ENCODE results near the gene TMEM120B. TPM values are rescaled to one million over a fixed set of nuclear protein-coding genes. Genes with fewer than 3 reads are reported as not detected.

The TMEM120B gene
- polyA plus RNA-seq, 1 donor from 2014 or later, result 9.8 TPM

DNA sequence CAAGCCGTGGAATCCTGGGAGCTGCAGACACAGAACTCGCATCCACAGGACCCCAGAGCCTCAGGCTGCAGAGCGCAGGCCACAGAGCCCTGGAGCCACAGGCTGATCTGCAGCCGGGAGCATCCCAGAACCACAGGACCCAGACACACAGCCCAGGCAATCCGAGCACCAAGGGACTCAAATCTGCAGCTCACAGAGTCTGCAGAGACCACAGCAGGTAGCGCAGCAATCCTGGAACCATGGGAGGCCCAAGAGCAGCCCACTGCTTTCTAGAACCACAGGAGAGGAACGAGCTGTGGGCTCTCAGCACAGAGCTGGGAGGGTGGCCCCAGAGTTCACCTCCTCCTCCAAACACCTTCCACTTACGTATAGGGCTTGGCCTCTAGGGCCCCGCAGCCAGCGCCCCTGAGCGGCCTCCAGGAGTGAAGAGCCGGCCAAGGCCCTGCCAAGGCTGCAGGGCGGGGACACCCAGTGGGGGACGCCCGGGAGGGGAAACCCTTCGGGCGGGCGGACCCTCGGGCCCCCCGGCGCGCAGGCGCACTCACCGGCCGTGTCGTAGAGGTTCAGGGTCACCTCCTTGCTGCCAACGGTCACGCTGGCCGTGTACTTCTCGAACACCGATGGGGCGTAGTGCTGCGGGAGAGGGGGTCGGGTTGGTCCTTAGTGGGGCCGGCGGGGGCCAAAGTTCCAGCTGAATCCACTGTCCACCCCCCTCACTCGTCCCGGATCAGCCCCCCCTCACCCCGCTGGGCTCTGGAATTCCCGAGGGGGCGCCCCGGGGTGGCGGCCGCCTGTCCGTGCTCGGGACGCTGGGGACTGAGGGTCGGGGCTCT, 80.3 kb downstream of the TMEM120B start:
- H3K9ac ChIP-seq (ENCODE audit: low read length), result no peak overlapping the region
- peaks cover 13% of the 10 kb centered on the region for H3K79me2 ChIP-seq (replicated peaks; ENCODE audit: insufficient read depth, low read length)
- H3K27me3 ChIP-seq (ENCODE audit: insufficient read depth, low read depth, low read length), result peaks cover 11% of the 10 kb centered on the region
- no peaks in the 10 kb centered on the region for H3K36me3 ChIP-seq (ENCODE audit: insufficient read depth, low read length)
- peak overlapping the region; percentile 62 for H3K4me3 ChIP-seq (ENCODE audit: low read length)
- H3K27ac ChIP-seq (ENCODE audit: low read length), result no peak overlapping the region
- H3F3A ChIP-seq (ENCODE audit: insufficient read depth, low read length, poor library complexity, severe bottlenecking), result no peaks in the 10 kb centered on the region
- peaks cover 23% of the 10 kb centered on the region for H4K20me1 ChIP-seq (ENCODE audit: insufficient read depth)
- no peak overlapping the region for H3K4me2 ChIP-seq (ENCODE audit: low read length)
- no peaks in the 10 kb centered on the region for H3K9me2 ChIP-seq (ENCODE audit: insufficient read depth, low read length)
- TF ChIP-seq, protein P1, sequence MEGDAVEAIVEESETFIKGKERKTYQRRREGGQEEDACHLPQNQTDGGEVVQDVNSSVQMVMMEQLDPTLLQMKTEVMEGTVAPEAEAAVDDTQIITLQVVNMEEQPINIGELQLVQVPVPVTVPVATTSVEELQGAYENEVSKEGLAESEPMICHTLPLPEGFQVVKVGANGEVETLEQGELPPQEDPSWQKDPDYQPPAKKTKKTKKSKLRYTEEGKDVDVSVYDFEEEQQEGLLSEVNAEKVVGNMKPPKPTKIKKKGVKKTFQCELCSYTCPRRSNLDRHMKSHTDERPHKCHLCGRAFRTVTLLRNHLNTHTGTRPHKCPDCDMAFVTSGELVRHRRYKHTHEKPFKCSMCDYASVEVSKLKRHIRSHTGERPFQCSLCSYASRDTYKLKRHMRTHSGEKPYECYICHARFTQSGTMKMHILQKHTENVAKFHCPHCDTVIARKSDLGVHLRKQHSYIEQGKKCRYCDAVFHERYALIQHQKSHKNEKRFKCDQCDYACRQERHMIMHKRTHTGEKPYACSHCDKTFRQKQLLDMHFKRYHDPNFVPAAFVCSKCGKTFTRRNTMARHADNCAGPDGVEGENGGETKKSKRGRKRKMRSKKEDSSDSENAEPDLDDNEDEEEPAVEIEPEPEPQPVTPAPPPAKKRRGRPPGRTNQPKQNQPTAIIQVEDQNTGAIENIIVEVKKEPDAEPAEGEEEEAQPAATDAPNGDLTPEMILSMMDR (IDR thresholded peaks at IDR 0.05; ENCODE audit: poor library complexity, severe bottlenecking), result no peak
- TF ChIP-seq EZH2 (IDR thresholded peaks at IDR 0.05; ENCODE audit: borderline replicate concordance, insufficient read depth, low read length, poor library complexity, severe bottlenecking), result no peak
- TF ChIP-seq RAD21 (conservative IDR thresholded peaks at IDR 0.05), result no peak
- TF ChIP-seq SMC3 (conservative IDR thresholded peaks at IDR 0.05; ENCODE audit: poor library complexity), result no peak
- TF ChIP-seq MXI1 (conservative IDR thresholded peaks at IDR 0.05; ENCODE audit: poor library complexity, severe bottlenecking), result no peak
- TF ChIP-seq TAF1 (IDR thresholded peaks at IDR 0.05; ENCODE audit: low read depth), result no peak
- no peak for TF ChIP-seq POLR2AphosphoS5 (IDR thresholded peaks at IDR 0.05)
- no peak for TF ChIP-seq EP300 (conservative IDR thresholded peaks at IDR 0.05; ENCODE audit: poor library complexity, severe bottlenecking)
- TF ChIP-seq, protein P2, sequence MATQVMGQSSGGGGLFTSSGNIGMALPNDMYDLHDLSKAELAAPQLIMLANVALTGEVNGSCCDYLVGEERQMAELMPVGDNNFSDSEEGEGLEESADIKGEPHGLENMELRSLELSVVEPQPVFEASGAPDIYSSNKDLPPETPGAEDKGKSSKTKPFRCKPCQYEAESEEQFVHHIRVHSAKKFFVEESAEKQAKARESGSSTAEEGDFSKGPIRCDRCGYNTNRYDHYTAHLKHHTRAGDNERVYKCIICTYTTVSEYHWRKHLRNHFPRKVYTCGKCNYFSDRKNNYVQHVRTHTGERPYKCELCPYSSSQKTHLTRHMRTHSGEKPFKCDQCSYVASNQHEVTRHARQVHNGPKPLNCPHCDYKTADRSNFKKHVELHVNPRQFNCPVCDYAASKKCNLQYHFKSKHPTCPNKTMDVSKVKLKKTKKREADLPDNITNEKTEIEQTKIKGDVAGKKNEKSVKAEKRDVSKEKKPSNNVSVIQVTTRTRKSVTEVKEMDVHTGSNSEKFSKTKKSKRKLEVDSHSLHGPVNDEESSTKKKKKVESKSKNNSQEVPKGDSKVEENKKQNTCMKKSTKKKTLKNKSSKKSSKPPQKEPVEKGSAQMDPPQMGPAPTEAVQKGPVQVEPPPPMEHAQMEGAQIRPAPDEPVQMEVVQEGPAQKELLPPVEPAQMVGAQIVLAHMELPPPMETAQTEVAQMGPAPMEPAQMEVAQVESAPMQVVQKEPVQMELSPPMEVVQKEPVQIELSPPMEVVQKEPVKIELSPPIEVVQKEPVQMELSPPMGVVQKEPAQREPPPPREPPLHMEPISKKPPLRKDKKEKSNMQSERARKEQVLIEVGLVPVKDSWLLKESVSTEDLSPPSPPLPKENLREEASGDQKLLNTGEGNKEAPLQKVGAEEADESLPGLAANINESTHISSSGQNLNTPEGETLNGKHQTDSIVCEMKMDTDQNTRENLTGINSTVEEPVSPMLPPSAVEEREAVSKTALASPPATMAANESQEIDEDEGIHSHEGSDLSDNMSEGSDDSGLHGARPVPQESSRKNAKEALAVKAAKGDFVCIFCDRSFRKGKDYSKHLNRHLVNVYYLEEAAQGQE (IDR thresholded peaks at IDR 0.05; ENCODE audit: borderline replicate concordance), result no peak
- H2AFZ ChIP-seq (ENCODE audit: low read depth, low read length), result no peak overlapping the region
- no peaks in the 10 kb centered on the region for H3K9me3 ChIP-seq (ENCODE audit: low read length)

DNA sequence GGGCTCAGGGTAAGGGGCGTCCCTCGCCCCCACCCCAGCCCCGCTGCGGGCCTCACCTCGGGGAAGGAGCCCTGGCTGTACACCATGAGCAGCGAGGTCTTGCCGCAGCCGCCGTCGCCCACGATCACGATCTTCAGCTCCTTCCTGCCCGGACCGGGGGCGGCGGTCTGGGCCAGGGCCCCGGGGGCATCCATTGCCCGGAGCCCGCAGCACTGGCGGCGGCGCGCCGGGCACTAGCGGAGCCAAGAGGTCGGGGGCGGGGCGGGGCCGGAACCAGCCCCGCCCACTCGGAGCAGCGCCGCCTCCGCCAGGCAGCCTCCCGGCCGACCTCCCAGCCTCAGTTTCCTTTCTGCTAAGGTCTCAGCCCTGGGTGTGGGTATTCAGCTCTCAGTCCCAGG, 80.9 kb downstream of the TMEM120B start, which contains the start of gene RHOF:
Gene RHOF, minus strand, starts transcription at position 249 of the 398 bp plus-strand sequence. Its CDS starts 55 bp downstream, at position 194.
- H2AFZ ChIP-seq (ENCODE audit: low read depth, low read length), result no peak within 1 kb of the TSS
- TF ChIP-seq POLR2AphosphoS5 (IDR thresholded peaks at IDR 0.05) (no peak), EP300 (conservative IDR thresholded peaks at IDR 0.05; ENCODE audit: poor library complexity, severe bottlenecking) (no peak), TAF1 (IDR thresholded peaks at IDR 0.05; ENCODE audit: low read depth) (no peak), RAD21 (conservative IDR thresholded peaks at IDR 0.05) (no peak), EZH2 (IDR thresholded peaks at IDR 0.05; ENCODE audit: borderline replicate concordance, insufficient read depth, low read length, poor library complexity, severe bottlenecking) (no peak), MXI1 (conservative IDR thresholded peaks at IDR 0.05; ENCODE audit: poor library complexity, severe bottlenecking) (no peak), SMC3 (conservative IDR thresholded peaks at IDR 0.05; ENCODE audit: poor library complexity) (no peak)
- TF ChIP-seq, protein P2 (IDR thresholded peaks at IDR 0.05; ENCODE audit: borderline replicate concordance), result no peak
- TF ChIP-seq, protein P1 (IDR thresholded peaks at IDR 0.05; ENCODE audit: poor library complexity, severe bottlenecking), result no peak
- peaks cover 30% of the 10 kb centered on the region for H4K20me1 ChIP-seq (ENCODE audit: insufficient read depth)
- H3K9ac ChIP-seq (ENCODE audit: low read length), result peak within 1 kb of the TSS; percentile 44
- peak within 1 kb of the TSS; percentile 62 for H3K4me3 ChIP-seq (ENCODE audit: low read length)
- H3K9me2 ChIP-seq (ENCODE audit: insufficient read depth, low read length), result no peaks in the 10 kb centered on the region
- H3F3A ChIP-seq (ENCODE audit: insufficient read depth, low read length, poor library complexity, severe bottlenecking), result no peaks in the 10 kb centered on the region
- H3K27me3 ChIP-seq (ENCODE audit: insufficient read depth, low read depth, low read length), result peaks cover 11% of the 10 kb centered on the region
- peak within 1 kb of the TSS; percentile 56 for H3K27ac ChIP-seq (ENCODE audit: low read length)
- H3K9me3 ChIP-seq (ENCODE audit: low read length), result no peaks in the 10 kb centered on the region
- H3K4me2 ChIP-seq (ENCODE audit: low read length), result peak within 1 kb of the TSS; percentile 37
- peaks cover 19% of the 10 kb centered on the region for H3K79me2 ChIP-seq (replicated peaks; ENCODE audit: insufficient read depth, low read length)
- no peaks in the 10 kb centered on the region for H3K36me3 ChIP-seq (ENCODE audit: insufficient read depth, low read length)
